NCI-H1048 (cell line): ENCODE data around the gene SCD5.

Source experiments
- DNase-seq: peaks from one replicate; lab custom pipeline; 2025; lab: John Stamatoyannopoulos, UW

Gene SCD5

GRCh38 chr4:82589756-82590155 lies 208.8 kb downstream of the SCD5 start:
- DNase-seq, result no peak

GRCh38 chr4:82588771-82589270 lies 209.8 kb downstream of the SCD5 start:
- no peak for DNase-seq

GRCh38 chr4:82587826-82588540 lies 210.6 kb downstream of the SCD5 start:
- DNase-seq, result no peak

GRCh38 chr4:82585690-82586435 lies 212.7 kb downstream of the SCD5 start:
- DNase-seq, result no peak

GRCh38 chr4:82584931-82585330 lies 213.7 kb downstream of the SCD5 start:
- no peak for DNase-seq

GRCh38 chr4:82583897-82584587 lies 214.6 kb downstream of the SCD5 start:
- DNase-seq, result no peak

GRCh38 chr4:82579932-82580331 lies 218.7 kb downstream of the SCD5 start:
- no peak for DNase-seq
